Measurements from ENCODE around the gene TDRD10. TPM values are rescaled to one million over a fixed set of nuclear protein-coding genes. Genes with fewer than 3 reads are reported as not detected.
A peak's percentile ranks its signal among the peaks of the same experiment; 100 is the strongest.

The TDRD10 gene
- total RNA-seq, 2 donors from 2014 or later, result 0.85 to 1.8 TPM

- H3K36me3 ChIP-seq, result peaks cover 12% of the 10 kb centered on the region
- H3K9me3 ChIP-seq, result no peaks in the 10 kb centered on the region
- H3K27me3 ChIP-seq, result no peaks in the 10 kb centered on the region
- H3K4me1 ChIP-seq, result peaks cover 0 to 31% of the 10 kb centered on the region in 2 donors
- TF ChIP-seq CTCF (IDR thresholded peaks at IDR 0.05), result peak; percentile 73 to 94
- peak overlapping the region; percentile 94 to 97 for H3K27ac ChIP-seq
- DNase-seq (ENCODE audit: low spot score), result peak; percentile 95
- peak overlapping the region; percentile 93 to 95 for H3K4me3 ChIP-seq
Observed at GRCh38 chr1:154559466-154560044, 57.5 kb downstream of the TDRD10 start.

GRCh38 chr1:154565876-154566275 is 63.9 kb downstream of the TDRD10 start:
- Histone ChIP-seq H3K27ac (no peak overlapping the region), H3K27me3 (no peaks in the 10 kb centered on the region), H3K4me1 (peaks cover 0 to 12% of the 10 kb centered on the region in 2 donors), H3K4me3 (no peak overlapping the region), H3K9me3 (no peaks in the 10 kb centered on the region), H3K36me3 (no peaks in the 10 kb centered on the region)
- DNase-seq (ENCODE audit: low spot score), result no peak
- no peak for TF ChIP-seq CTCF (IDR thresholded peaks at IDR 0.05)

- no peak within 1 kb of the TSS for H3K27ac ChIP-seq
- peak within 1 kb of the TSS in 1 of 2 donors; percentile 25 for H3K4me3 ChIP-seq
- no peaks in the 10 kb centered on the region for H3K27me3 ChIP-seq
- no peak for DNase-seq (ENCODE audit: low spot score)
- peak in 1 of 2 donors; percentile 22 for TF ChIP-seq CTCF (IDR thresholded peaks at IDR 0.05)
- peaks cover 0 to 12% of the 10 kb centered on the region in 2 donors for H3K4me1 ChIP-seq
- H3K9me3 ChIP-seq, result no peaks in the 10 kb centered on the region
- no peaks in the 10 kb centered on the region for H3K36me3 ChIP-seq
Observed at GRCh38 chr1:154567386-154568156, 65.6 kb downstream of the TDRD10 start, which contains the start of gene CHRNB2. Gene CHRNB2 (plus strand): TSS chr1:154567778. CDS start chr1:154568045, 267 bp downstream.

- no peak for TF ChIP-seq CTCF (IDR thresholded peaks at IDR 0.05)
- peak overlapping the region in 1 of 2 donors; percentile 25 for H3K4me3 ChIP-seq
Observed at GRCh38 chr1:154568157-154568815, 66.3 kb downstream of the TDRD10 start.

GRCh38 chr1:154571244-154571963 is 69.4 kb downstream of the TDRD10 start:
- Histone ChIP-seq H3K27me3 (no peaks in the 10 kb centered on the region), H3K36me3 (no peaks in the 10 kb centered on the region), H3K4me3 (no peak overlapping the region), H3K9me3 (no peaks in the 10 kb centered on the region), H3K4me1 (peaks cover 0 to 12% of the 10 kb centered on the region in 2 donors), H3K27ac (no peak overlapping the region)
- no peak for TF ChIP-seq CTCF (IDR thresholded peaks at IDR 0.05)
- DNase-seq (ENCODE audit: low spot score), result no peak

More at GRCh38 chr1:154568157-154568815, 66.3 kb downstream of the TDRD10 start:
- no peaks in the 10 kb centered on the region for H3K9me3 ChIP-seq
- no peaks in the 10 kb centered on the region for H3K27me3 ChIP-seq
- H3K36me3 ChIP-seq, result no peaks in the 10 kb centered on the region
- H3K4me1 ChIP-seq, result peaks cover 0 to 12% of the 10 kb centered on the region in 2 donors
- DNase-seq (ENCODE audit: low spot score), result no peak
- H3K27ac ChIP-seq, result no peak overlapping the region

Data from right atrium auricular region (tissue), 2 donors.